ENCODE measurements around the gene BID.
"Not testable (repeated sequence)": the region's sequence is repeated elsewhere in the genome, so short reads cannot be mapped to it uniquely, and the experiment has no call there.

Gene BID

GRCh38 chr22:17769013-17769715 lies 5.1 kb downstream of the BID start:
- no peak for DNase-seq (ENCODE audit: low read depth)

- DNase-seq (ENCODE audit: low read depth), result peak; percentile 39
These were observed 6.8 kb downstream of the BID start for GRCh38 chr22:17767233-17768065.

GRCh38 chr22:17764852-17765251 lies 9.4 kb downstream of the BID start:
- DNase-seq (ENCODE audit: low read depth), result not testable (repeated sequence)

- DNase-seq (ENCODE audit: low read depth), result no peak
These were observed 10.2 kb downstream of the BID start for GRCh38 chr22:17764036-17764435.

- DNase-seq (ENCODE audit: low read depth), result not testable (repeated sequence)
These were observed 10.8 kb downstream of the BID start for GRCh38 chr22:17763442-17763841.

- no peak for DNase-seq (ENCODE audit: low read depth)
These were observed 13.2 kb downstream of the BID start for GRCh38 chr22:17761138-17761488.

- DNase-seq (ENCODE audit: low read depth), result no peak
These were observed 19.9 kb downstream of the BID start for GRCh38 chr22:17754233-17754925.

GRCh38 chr22:17753401-17753989 lies 20.8 kb downstream of the BID start:
- DNase-seq (ENCODE audit: low read depth), result no peak

GRCh38 chr22:17751596-17751995 lies 22.7 kb downstream of the BID start:
- no peak for DNase-seq (ENCODE audit: low read depth)

GRCh38 chr22:17749605-17750395 lies 24.5 kb downstream of the BID start:
- no peak for DNase-seq (ENCODE audit: low read depth)

- no peak for DNase-seq (ENCODE audit: low read depth)
These were observed 25.5 kb downstream of the BID start for GRCh38 chr22:17748555-17749353.

- no peak for DNase-seq (ENCODE audit: low read depth)
These were observed 27.4 kb downstream of the BID start for GRCh38 chr22:17746916-17747315.

GRCh38 chr22:17744430-17744829 lies 29.8 kb downstream of the BID start:
- DNase-seq (ENCODE audit: low read depth), result no peak

- no peak for DNase-seq (ENCODE audit: low read depth)
These were observed 30.4 kb downstream of the BID start for GRCh38 chr22:17743661-17744411.

- DNase-seq (ENCODE audit: low read depth), result peak; percentile 51
These were observed 31.8 kb downstream of the BID start for GRCh38 chr22:17742527-17742902.

- no peak for DNase-seq (ENCODE audit: low read depth)
These were observed 32.3 kb downstream of the BID start for GRCh38 chr22:17741866-17742526.

GRCh38 chr22:17739196-17739975 lies 34.9 kb downstream of the BID start:
- DNase-seq (ENCODE audit: low read depth), result no peak

- no peak for DNase-seq (ENCODE audit: low read depth)
These were observed 35.7 kb downstream of the BID start for GRCh38 chr22:17738386-17739128.
